Ramos (cell line): Measurements from ENCODE around the gene NBAS.

Experiments used
- in situ Hi-C: fragments of 300-500 bp; cut with MboI; formaldehyde crosslinking; loops from one replicate; pipeline ENCODE4 v1.14.3; 2022; ENCODE audit warnings: low sequenced_read_pairs; ENCODE audit not compliant: unreplicated experiment

NBAS gene

DNA sequence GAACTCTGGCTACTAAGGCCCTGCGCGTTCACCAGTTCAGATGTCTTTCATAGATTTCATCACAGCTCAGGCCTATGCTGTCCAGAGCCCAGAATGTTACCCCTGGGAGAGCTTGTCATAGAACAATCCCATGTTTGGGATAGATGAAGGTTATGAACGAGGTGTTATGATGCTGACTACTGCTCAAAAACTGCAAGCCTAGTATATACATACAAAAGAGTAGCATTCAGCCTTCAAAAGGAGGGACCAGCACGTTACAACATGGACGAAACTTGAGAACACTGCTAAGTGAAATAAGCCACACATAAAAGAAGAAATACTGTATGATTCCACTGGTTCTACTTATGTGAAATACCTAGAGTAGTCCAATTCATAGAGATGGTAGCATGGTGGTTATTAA lies 401.9 kb downstream of the NBAS start:
- in situ Hi-C loops: no loop called here

DNA sequence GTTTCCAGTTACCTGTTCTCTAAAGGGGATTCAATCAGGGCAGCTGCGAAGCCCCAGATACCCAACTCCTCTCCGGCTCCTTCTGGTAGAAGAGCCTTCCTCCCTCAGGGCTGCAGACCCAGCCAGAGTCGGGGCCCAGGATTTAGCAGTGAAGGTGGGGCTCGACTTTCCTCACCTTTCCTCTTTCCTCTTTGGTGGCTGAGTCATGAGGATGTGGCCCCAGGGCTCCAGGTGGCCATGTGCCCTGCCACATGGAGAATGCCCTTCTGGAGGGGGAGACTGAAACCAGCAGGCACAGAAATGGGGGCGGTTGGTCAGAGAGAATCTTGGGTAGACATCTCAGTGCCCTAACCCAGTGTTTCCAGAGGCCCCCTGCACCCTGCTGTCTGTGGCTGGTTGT lies 402.6 kb downstream of the NBAS start:
- in situ Hi-C loops: no loop called here

DNA sequence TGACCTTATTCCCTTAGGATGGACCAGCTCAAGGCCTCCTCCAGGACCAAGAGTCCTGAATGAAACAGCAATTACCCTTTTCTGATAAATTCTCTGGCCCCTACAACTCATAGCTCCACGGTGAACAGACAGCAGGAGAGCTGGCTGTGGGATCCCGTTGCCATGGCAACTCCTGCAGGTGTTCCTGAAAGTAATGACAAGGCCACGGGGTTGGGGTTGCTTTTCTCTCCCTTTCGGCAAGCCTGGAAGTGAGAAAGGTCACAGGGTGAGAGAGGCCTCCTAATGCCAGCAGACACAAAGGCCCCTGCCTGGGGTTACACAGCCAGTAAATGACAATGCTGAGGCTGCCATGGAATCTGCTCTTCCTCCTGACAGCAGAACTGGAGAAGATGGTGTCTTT lies 403.0 kb downstream of the NBAS start:
- in situ Hi-C loops: no loop called here

DNA sequence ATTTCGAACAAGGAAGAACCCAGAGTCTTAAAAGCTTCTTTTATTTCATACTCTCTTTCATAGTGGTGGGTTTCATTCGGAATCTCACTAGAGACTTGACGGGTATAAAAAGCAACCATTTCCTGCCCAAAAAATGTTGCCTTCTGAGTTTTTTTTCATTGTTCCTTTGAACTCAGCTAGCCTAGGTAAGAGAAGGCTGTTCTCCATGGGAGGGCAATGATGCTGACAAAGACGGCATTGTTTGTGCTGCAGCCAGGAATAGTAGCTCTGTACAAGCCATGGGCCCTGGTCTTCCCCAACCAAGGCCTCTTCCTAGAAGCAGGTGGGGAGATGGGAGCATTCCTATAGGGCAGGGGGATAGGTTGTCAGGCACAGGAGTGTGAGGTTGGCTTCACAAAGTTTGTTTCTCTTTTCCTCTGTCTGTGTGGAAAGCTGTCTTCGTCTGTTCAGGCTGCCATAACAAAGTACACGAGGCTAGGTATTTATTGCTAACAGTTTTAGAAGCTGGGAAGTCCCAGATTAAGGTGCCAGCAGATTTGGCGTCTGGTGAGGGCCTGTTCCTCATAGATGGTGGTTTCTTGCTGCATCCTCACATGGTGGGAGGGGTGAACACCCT lies 405.1 kb downstream of the NBAS start:
- in situ Hi-C loops: no loop called here

DNA sequence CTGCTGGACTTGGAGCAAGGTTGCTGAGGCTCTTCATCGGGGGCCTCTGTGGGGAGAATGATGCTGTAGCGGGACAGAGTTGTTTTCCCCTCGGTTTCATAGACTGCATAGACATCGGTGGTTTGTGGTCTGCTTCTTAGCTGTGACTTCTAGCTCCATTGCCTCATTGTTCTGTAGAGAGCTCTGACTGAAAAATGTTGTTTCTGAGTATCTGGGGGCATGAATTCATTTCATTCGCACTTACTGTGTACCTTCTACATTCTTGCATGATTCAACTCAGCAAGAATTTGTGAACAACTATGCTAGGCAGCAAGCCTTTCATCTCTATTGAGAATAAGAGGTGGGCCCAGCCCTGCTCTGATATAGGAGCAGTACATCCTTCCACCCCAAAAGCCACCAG lies 406.8 kb downstream of the NBAS start:
- in situ Hi-C loops: no loop called here

- in situ Hi-C loops: no loop called here
These were observed 408.8 kb downstream of the NBAS start for GRCh38 chr2:15152382-15152781.

GRCh38 chr2:15149063-15149462 lies 412.1 kb downstream of the NBAS start:
- in situ Hi-C loops: loop anchor here (25.0 kb wide), 1 partner anchor 438 kb away; the partner anchor contains the start of gene DDX1

- in situ Hi-C loops: loop anchor here (25.0 kb wide), 1 partner anchor 440 kb away; the partner anchor contains the start of gene DDX1
These were observed 413.5 kb downstream of the NBAS start for GRCh38 chr2:15147591-15147990.

GRCh38 chr2:15146960-15147359 lies 414.2 kb downstream of the NBAS start:
- in situ Hi-C loops: loop anchor here (25.0 kb wide), 1 partner anchor 440 kb away; the partner anchor contains the start of gene DDX1

- in situ Hi-C loops: loop anchor here (25.0 kb wide), 1 partner anchor 441 kb away; the partner anchor contains the start of gene DDX1
These were observed 415.2 kb downstream of the NBAS start for GRCh38 chr2:15145919-15146318.

GRCh38 chr2:15145046-15145817 lies 415.9 kb downstream of the NBAS start:
- in situ Hi-C loops: loop anchor here (25.0 kb wide), 1 partner anchor 442 kb away; the partner anchor contains the start of gene DDX1

DNA sequence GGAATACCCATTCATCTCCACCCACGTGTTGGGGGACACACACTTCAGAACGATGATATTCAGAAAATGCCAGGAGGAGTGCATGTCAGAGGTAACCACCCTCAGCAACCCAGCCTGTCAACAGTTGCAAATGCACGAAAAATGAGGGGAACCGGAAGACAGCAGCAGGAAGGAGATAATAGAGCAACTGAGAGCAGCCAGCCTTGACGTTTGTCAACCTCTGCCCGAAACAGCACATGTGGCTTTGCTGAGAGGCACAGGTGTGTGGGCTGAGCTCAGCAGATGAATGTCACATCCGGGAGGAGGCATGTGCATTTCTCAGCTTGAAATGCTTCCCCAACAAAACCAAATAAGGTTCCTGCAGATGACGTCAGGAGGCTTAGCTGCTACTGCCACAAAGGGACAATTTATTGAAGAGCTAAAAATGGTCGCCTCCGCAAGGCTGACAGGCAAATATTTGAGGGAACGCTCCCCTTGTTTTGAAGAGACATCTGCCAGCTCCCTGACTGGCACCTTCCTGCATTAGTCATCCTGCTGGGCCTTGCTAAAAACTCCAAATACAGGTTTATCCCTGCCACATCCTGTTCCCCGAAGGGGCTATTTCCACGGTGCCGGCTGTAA lies 419.0 kb downstream of the NBAS start:
- in situ Hi-C loops: loop anchor here (25.0 kb wide), 1 partner anchor 445 kb away; the partner anchor contains the start of gene DDX1

DNA sequence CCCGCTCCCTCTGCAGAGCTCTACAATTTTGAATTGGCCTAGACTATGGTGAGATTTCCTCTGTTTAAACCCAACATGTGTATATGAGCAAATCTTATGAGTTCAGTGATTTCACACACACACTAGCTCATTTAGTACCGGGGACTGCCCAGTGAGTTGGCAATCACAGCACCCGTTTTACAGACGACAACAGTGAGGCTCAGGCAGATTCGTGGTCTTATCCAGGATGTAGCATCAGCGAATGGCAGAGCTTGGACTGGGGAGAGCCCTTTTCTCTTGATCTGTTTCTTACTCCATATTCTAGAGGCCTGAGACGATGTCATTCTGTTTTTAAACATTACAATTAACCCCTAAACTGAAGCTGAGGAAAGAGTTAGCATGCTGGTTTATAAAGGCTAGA lies 419.9 kb downstream of the NBAS start:
- in situ Hi-C loops: loop anchor here (25.0 kb wide), 1 partner anchor 446 kb away; the partner anchor contains the start of gene DDX1

- in situ Hi-C loops: loop anchor here (25.0 kb wide), 1 partner anchor 451 kb away; the partner anchor contains the start of gene DDX1
These were observed 424.5 kb downstream of the NBAS start for GRCh38 chr2:15136639-15137038.

DNA sequence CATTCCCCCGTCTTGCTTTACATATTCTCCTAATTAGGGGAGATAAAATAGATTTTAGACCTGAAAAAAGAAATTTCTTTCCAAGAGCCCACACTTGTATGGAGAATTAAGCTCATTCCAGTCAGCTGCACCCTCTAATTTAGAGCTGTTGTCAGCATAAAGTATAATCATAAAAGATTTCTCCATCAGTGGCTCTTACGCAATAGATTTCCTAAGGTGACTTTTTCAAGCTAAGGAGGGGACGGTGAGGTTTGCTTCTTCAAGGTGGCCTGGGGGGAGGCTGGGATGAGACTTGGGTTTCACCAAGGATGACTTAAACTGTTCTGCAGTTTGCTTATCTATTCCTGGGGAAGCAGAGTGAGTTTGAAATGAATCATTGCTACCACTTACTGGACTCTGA lies 426.2 kb downstream of the NBAS start:
- in situ Hi-C loops: loop anchor here (25.0 kb wide), 1 partner anchor 452 kb away; the partner anchor contains the start of gene DDX1

DNA sequence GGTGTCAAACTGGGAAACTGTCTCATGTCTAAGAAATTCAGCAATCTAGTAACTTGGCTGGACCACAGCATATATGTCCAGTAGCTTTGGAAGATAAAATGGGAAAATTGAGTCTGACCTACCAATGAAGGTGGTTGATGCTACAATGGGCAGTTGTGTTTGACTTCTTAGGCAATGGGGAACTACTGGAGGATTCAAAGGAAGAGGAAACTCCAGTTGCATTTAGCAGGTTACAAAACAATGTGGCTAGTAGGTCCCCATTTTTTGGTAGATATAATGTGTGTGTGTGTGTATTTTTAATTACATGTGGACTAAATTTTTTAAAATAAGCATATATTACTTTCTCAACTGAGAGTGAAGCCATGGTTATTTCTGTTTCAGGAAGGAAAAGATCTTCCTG lies 427.7 kb downstream of the NBAS start:
- in situ Hi-C loops: loop anchor here (25.0 kb wide), 1 partner anchor 454 kb away; the partner anchor contains the start of gene DDX1

DNA sequence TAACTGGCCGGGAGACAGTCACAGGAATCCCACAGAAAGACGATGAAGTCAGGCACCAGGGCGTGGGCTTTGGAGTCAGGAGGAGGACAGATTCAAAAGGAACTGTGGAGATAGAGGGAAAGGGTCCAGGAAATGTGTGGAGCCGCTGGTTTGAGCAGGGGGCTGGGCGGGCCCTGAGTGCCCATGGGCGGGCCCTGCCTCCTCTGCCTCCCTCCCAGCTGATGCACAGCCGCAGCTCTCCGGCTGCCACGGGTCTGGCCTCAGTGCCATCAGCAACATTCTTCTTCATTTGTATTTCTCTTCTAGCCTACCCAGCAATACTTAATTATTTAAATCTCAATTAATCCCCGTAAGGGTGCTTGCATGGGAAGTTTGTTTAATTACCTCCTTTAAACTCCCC lies 432.3 kb downstream of the NBAS start:
- in situ Hi-C loops: loop anchor here (25.0 kb wide), 1 partner anchor 458 kb away; the partner anchor contains the start of gene DDX1

DNA sequence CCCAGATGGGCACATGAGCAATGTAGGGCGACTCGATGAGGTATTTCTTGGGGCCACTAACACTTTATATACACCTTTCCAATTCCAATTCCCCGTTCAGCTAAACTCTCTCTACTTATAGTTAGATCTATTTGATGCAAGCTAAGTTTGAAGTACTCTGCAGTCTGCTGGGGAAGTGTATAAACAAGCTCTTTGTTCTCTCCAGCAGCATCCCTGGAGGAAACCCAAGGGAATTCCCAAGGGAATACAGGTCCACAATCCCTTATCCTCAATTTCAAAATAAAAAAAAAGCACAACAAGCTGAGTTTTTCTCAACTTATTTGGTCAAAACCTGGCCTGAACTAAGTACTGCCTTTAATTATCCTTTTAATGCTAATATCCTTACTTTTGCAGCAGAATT lies 433.3 kb downstream of the NBAS start:
- in situ Hi-C loops: loop anchor here (25.0 kb wide), 1 partner anchor 459 kb away; the partner anchor contains the start of gene DDX1

- in situ Hi-C loops: loop anchor here (25.0 kb wide), 1 partner anchor 460 kb away; the partner anchor contains the start of gene DDX1
These were observed 433.8 kb downstream of the NBAS start for GRCh38 chr2:15127301-15127700.

- in situ Hi-C loops: loop anchor here (25.0 kb wide), 1 partner anchor 461 kb away; the partner anchor contains the start of gene DDX1
These were observed 434.8 kb downstream of the NBAS start for GRCh38 chr2:15126373-15126772.
